Renal pelvis (tissue), 4 donors: ENCODE data around the gene CAMK1D. TPM values are rescaled to one million over a fixed set of nuclear protein-coding genes. Genes with fewer than 3 reads are reported as not detected.

ENCODE experiments used
- DNase-seq: peaks from one replicate; pipeline ENCODE4 v3.0.0-alpha.2; 2013
- polyA plus RNA-seq, 3 donors: library from polyadenylated mRNA; unstranded; fragments of 120-200 nt; gene quantifications; one replicate each; pipeline ENCODE4 v1.2.1, GENCODE V29; 2013; ENCODE audit not compliant: insufficient read length in 3 of 3

Gene CAMK1D
- polyA plus RNA-seq, 3 donors, result 9.2 to 11.8 (median 10.6) TPM

DNA sequence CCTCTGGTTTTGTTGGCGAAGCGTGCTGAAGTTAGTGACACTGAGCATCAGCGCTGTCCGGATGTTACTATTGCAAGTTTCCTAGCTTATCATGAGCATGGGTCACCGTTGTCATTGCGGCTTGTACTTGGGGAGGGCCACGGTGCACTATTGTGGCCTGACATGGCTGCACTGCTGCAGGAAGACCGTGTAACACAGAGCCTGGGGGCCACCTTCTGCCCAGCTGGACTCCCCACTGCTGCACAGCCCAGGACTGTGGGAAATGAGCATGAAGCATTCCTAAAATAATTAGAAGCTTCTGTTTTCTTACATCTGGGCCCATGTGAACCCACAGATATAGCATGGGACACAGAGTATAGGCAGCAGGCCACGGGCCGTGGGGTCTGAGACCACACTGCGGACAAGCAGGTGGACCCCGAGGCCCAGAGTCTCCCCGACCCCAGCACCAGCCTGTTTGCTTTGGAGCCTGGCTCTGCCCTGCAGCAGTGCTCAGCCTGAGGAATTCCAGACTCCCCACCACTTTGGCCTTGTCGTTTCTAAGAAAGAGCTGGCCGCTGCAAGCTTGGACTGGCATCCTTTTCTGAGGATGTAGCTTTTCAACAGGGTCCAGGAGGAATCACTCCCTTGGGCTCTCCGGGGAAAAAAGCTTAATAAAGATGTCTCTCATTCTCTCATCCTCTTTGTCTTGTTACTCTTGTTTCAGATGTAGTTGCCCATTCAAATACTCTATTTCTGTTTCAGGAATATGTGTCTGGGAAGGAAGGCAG lies 473.0 kb downstream of the CAMK1D start:
- no peak for DNase-seq

GRCh38 chr10:12822893-12823170 lies 473.5 kb downstream of the CAMK1D start:
- no peak for DNase-seq

DNA sequence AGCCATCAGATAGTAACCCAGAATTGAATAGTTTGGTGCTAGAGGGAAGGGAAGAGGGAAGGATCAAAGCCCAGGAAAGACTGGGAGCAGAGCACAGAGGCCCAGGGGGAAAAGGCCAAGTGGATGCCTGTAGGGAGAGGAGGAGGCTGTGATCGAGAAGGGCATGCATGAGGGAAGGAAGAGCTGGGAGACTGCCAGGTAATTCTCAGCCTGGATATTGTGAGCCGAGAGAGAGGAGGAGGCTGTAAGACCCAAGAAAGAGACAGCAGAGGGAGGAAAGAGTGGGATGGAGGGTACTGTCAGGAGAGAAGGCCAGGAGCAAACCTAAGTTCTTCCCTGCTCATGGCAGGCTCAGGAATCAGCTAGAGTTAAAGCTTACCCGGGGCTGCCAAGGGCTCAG lies 474.0 kb downstream of the CAMK1D start:
- DNase-seq, result no peak

GRCh38 chr10:12825260-12825849 lies 476.0 kb downstream of the CAMK1D start:
- DNase-seq, result no peak

- no peak for DNase-seq
Observed at GRCh38 chr10:12826800-12827372, 477.5 kb downstream of the CAMK1D start.

DNA sequence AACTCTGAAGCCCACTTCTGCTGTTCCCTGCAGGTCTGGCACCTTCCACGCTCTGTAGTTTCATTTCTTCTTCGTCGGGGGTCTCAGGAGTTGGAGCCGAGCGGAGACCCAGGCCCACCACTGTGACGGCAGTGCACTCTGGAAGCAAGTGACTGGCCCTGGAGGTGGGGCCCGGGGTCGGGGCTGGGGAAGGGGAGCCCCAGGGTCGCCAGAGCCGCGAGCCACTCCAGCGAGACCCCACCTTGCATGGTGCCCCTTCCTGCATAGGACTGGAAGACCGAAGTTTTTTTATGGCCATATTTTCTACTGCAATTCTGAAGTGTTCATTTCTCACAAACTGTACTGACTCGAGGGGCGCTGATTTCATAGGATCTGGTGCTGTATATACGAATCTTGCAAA lies 479.4 kb downstream of the CAMK1D start:
- DNase-seq, result no peak

DNA sequence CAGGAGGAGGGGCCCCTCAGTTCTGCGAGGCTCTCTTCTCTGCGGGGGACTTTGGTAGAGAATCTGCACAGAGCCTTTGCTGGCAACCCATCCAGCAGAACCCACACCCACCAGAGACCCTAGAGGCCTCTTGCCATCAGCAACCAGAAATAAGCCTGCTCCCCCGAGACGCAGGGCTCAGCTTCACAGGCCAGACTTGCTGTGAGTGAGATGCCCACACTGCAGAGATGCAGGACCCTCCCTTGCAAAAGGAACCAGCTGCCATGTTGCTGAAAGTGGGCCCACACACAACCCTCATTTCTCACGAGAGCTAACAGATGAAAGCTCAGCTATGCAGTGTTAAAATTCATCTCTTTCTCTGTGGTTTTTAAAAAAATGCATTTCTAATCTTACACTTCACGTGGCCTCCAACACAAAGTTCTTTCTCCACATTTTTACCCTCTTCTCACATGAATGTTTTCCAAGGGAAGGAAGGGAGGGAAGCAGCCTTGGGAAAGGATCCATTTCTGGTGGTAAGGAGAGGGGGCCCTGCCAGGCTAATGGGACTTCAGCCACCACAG lies 480.6 kb downstream of the CAMK1D start:
- DNase-seq, result no peak

- no peak for DNase-seq
Observed at GRCh38 chr10:12832096-12832495, 482.7 kb downstream of the CAMK1D start.

DNA sequence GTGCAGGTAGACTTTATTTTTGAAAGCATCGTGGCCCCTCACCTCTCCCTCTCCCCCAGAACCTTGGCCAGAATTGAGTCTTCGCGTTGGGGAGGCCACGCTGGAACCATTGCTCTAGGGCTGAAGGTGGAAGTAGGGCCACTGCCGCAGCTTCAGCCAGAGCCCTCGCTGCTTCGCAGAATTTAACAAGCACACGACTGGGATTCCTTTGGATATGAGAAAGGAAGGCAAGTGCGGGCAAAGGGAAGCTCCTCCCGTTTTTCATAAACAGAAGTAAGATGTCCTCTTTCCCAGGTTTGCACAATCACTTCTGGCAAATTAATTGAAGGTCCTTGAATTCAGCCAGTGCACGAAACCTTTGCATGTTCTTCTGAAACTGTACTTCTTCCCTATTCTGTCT lies 484.1 kb downstream of the CAMK1D start:
- DNase-seq, result no peak

GRCh38 chr10:12834116-12834665 lies 484.8 kb downstream of the CAMK1D start:
- DNase-seq, result no peak

DNA sequence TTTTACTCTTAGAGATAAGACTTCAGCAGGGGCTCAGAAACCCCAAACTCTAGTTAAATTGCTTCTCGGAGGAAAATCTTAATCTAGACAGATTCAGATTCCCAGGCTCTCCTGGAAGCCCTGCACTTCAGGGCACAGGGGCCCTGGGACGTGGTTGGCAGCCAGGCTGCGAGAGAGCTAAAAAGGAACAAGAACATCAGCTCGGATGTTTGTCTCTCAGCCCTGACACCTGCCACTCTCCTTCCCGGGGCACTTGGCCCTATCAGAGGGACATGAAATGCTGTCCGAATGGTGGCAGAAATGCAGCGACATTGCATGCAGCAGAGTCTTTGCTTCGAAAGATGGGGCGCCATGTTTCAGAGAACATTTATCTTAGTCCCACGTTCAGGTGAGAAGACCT lies 485.4 kb downstream of the CAMK1D start:
- no peak for DNase-seq

GRCh38 chr10:12835709-12836108 lies 486.4 kb downstream of the CAMK1D start:
- DNase-seq, result no peak

GRCh38 chr10:12838366-12838765 lies 489.0 kb downstream of the CAMK1D start:
- DNase-seq, result no peak

DNA sequence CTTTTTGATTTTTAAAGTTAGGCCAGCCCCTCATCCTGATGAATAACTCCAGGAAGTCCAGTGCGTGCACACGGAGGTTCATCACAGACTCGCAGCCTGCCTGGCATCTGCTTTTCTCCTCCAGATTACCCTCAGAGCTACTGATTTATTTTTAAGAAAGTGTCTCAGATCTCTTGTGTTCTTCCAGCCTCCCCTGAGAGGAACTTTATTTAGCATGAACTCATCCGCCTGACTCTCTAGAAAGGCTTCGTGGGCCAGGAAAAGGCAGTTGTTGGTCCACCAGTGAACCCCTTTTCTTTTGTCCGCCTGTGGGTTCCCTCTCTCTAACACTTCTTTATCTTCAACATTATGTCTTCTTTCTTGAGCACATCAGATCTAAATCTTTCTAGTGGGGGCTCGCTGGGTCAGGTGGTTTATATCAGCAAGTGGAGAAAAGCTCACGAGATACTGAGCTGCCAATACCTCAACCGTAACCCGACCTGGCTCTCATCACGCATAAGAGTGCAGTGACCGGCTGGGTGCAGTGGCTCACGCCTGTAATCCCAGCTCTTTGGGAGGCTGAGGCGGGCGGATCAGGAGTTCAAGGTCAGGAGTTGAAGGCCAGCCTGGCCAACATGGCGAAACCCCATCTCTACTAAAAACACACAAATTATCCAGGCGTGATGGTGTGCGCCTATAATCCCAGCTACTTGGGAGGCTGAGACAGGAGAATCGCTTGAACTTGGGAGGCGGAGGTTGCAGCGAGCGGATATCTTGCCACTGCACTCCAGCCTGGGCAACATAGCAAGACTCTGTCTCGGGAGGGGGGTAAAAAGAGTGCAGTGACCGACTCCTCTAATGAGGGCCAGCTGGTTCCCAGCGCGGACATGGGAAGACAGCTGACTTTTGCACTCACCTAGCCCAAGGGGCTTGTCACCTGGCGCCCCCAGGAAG lies 489.9 kb downstream of the CAMK1D start:
- no peak for DNase-seq

- no peak for DNase-seq
Observed at GRCh38 chr10:12839941-12840611, 490.7 kb downstream of the CAMK1D start.

GRCh38 chr10:12841426-12841825 lies 492.1 kb downstream of the CAMK1D start:
- no peak for DNase-seq

DNA sequence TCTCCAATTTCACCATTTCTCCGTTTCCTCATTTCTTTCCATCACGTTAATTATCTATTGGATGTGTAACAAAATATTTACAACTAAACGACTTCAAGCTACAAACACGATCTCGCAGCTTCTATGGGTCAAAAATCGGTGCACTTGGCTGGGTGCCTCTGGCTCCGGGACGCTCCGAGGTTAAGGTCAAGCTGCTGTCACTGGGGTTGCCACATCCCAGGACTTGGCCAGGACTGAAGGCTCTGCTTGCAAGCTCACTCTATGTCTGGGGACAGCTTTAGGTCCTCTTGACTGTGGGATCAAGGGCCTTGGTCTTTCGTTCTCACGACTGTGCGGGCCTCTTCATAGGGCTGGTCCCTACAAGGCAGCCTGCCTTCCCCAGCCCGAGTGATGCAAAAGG lies 492.5 kb downstream of the CAMK1D start:
- DNase-seq, result no peak

DNA sequence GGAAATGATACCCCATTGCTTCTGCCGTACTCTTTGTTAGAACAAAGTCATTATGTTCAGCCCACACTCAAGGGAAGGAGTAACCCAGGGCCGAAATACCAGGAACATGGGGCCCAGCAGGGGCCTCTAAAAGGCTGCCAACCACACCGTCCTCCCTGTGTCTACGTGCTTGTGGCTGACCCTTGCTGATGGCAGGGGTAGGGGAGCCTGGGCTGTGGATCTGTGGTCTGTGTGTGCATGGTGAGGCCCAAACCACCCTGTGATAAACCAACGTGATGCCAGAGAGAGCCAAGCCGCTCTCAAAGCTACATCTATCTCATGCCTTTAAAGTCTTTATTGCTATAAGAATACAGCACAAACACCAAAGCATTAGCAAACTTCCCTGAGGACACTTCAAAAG lies 493.0 kb downstream of the CAMK1D start:
- no peak for DNase-seq

DNA sequence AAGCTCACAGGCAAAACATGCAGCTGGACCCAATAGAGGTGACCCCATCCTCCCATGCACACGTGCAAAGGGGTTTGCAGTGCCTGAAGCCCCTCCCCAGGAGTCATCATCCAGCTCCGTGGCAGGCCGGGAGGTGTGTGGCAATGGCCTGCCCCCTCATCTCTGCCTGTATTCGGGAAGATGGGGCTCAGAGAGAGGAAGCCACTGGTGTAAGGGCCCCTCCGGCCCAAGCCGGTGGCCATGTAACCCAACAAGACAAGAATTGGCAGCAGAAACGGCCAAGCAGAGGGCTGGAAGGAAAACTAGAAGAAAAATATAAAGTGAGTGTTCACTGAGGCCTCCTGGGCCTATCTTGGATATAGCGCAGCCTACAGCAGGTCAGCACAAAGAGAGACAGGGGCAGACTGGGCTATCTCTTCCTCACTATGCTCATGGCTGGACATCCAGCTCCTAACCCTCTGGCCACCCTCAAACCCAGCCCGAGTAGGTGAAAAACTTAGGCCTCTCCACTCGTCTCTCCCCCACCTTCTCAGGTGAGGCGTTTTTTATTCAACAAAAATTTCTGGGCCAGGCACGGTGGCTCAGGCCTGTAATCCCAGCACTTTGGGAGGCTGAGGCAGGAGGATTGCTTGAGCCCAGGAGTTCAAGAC lies 494.1 kb downstream of the CAMK1D start:
- no peak for DNase-seq

DNA sequence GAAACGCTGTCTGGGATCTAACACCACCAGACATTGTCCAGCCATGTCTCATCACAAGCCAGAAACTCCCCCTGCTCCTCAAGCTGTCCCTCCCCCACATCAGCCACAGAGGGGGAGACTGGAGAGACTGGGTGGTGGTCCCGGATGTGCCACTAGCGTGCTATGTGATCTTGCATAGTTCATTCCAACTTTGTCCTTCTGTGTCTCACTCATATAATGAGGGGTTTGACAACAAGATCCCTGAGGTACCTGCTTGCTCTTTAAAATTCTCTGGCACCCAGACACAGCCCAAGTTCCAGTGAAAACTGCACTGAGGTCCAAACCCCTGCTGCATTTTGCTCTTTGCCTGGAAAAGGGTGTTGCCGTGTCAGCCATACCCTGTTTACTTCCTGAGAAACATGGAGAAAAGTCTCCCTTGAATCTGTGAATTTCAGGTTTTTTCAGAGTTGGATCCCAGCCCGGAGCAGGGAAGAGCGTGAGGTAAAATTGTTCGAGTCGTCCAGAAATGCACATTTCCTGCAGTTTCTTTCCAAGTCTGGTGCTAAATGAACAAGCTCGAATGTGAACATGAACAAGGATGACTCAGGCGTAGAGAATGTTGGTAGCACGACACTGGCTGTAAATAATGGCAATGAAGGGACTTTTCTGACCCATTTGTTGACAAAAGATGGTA lies 495.6 kb downstream of the CAMK1D start:
- peak; percentile 86 for DNase-seq
